Kidney (tissue), 14 donors: Measurements from ENCODE around the gene IL22. TPM values are rescaled to one million over a fixed set of nuclear protein-coding genes. Genes with fewer than 3 reads are reported as not detected.

Experiments
- DNase-seq, 5 donors: peaks; one replicate each; pipeline ENCODE4 v3.0.0-alpha.2; 2013 to 2020
- FAIRE-seq: peaks from 2 replicates; lab custom pipeline; 2012; peaks lifted over from hg19 to GRCh38; lab: Jason Lieb, UNC
- H3K27ac ChIP-seq, 2 donors: one replicate each; pipeline ENCODE4 v1.7.0; 2013; ENCODE audit warnings: low read depth in 2 of 2, low read length in 2 of 2, inconsistent platforms in 1 of 2
- H3K27me3 ChIP-seq: one replicate; pipeline ENCODE4 v1.7.1; 2013; ENCODE audit warnings: low read length, inconsistent platforms; ENCODE audit not compliant: control insufficient read depth, insufficient read depth
- H3K36me3 ChIP-seq, 3 donors: one replicate each; pipeline versions ENCODE4 v1.7.0 to v1.7.1; 2013; ENCODE audit warnings: low read length in 3 of 3, control low read depth in 1 of 3, inconsistent platforms in 1 of 3; ENCODE audit not compliant: insufficient read depth in 3 of 3, control insufficient read depth in 2 of 3
- H3K4me1 ChIP-seq, 3 donors: one replicate each; pipeline versions ENCODE4 v1.7.0 to v1.7.1; 2013; ENCODE audit warnings: low read length in 3 of 3, inconsistent platforms in 1 of 3, low read depth in 1 of 3; ENCODE audit not compliant: control insufficient read depth in 2 of 3, insufficient read depth in 2 of 3
- H3K4me3 ChIP-seq, 3 donors: one replicate each; pipeline versions ENCODE4 v1.7.0 to v1.8.1; 2013; ENCODE audit warnings: low read length in 3 of 3, control low read depth in 1 of 3, inconsistent platforms in 1 of 3
- H3K9ac ChIP-seq, 3 donors: one replicate each; pipeline versions ENCODE4 v1.7.0 to v1.7.1; 2013; ENCODE audit warnings: low read length in 3 of 3, control low read depth in 1 of 3, inconsistent platforms in 1 of 3
- H3K9me3 ChIP-seq, 3 donors: one replicate each; pipeline versions ENCODE4 v1.7.0 to v1.7.1; 2013; ENCODE audit warnings: low read length in 3 of 3, control low read depth in 1 of 3, inconsistent platforms in 1 of 3; ENCODE audit not compliant: control insufficient read depth in 2 of 3, insufficient read depth in 1 of 3
- CTCF ChIP-seq: IDR thresholded peaks from 3 replicates; pipeline ENCODE4 v1.5.1; 2012; ENCODE audit warnings: mild to moderate bottlenecking, moderate library complexity, borderline replicate concordance; ENCODE audit not compliant: insufficient read depth; ENCODE audit errors: extremely low read depth
- intact Hi-C: fragments of 100-400 bp; cut with DNase I; formaldehyde crosslinking; loops from one replicate; pipeline ENCODE4 v1.11.1; 2022
- polyA plus RNA-seq: library from polyadenylated mRNA; stranded (reverse); fragments of 350-450 nt; fragmentation: Illumina TruSeq; extraction: RNeasy Lipid Tissue Mini Kit (QIAGEN cat#74804); gene quantifications from one replicate; pipeline ENCODE4 v1.2.3, GENCODE V29; 2014; ENCODE audit warnings: low read depth, low replicate concordance; ENCODE audit not compliant: insufficient read depth
- total RNA-seq: library from RNA; stranded (reverse); fragmentation: NEBNext Ultra II Directional; extraction: Animal tissue kit (Norgen Biotek cat#: 25700); gene quantifications from one replicate; pipeline ENCODE4 v1.2.1, GENCODE V29; 2021
- donor health status: control.
- donor health status: control.
- donor health status: control.
- donor health status: control.
- donor health status: control.
- donor health status: DM: yes; HTN: yes; CAD: no.
- donor health status: Normal renal cell carcinoma (clear cell type).

The IL22 gene
- total and polyA plus RNA-seq, 2 donors from 2014 or later, result not detected

DNA sequence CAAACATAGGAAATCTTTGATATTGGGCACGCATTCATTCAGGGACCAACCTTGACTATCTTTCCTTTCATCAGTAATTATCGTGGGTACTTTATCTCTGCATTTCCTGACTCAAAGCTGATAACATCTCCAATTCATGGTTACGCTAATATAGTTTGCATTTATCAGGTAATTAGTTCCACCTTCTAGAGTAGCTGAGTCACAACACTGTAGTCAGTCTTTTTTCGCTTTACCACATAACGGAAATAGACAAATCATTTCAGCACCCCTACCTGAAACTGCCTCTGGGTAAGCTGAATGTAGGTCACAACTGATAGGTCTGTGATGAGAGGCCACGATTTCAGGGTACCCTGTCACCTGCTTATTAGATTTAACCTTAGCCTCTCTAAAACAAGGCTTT, 36.7 kb upstream of the IL22 start:
- H3K36me3 ChIP-seq, result no peaks in the 10 kb centered on the region
- no peak for TF ChIP-seq CTCF
- H3K4me3 ChIP-seq, result no peak overlapping the region
- no peaks in the 10 kb centered on the region for H3K9me3 ChIP-seq
- no peaks in the 10 kb centered on the region for H3K4me1 ChIP-seq
- intact Hi-C loops, result no loop called here
- DNase-seq (no peak), FAIRE-seq (no peak)
- H3K9ac ChIP-seq, result no peak overlapping the region
- H3K27ac ChIP-seq, result no peak overlapping the region
- no peaks in the 10 kb centered on the region for H3K27me3 ChIP-seq

DNA sequence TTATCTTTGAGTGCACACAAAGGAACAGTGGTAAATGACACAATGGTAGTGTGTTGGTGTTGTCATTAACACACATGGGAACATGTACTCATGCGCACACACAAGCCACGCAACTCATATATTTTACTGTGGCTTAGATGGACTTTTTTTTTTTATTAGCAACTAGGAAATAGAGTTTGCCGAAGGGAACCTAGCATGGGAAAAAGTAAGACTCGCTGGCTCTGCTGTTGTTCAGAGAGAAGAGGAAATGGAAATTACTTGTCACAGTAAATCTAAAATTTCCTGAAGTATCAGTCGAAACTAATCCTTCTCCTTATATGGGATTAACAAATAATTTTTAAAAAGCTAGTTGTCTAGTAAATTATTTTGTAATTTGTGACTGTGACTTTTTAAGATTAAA, 33.7 kb upstream of the IL22 start:
- H3K36me3 ChIP-seq, result no peaks in the 10 kb centered on the region
- H3K4me3 ChIP-seq, result no peak overlapping the region
- FAIRE-seq (no peak), DNase-seq (peak in 1 of 5 donors; percentile 26)
- H3K9ac ChIP-seq, result no peak overlapping the region
- intact Hi-C loops, result no loop called here
- no peaks in the 10 kb centered on the region for H3K9me3 ChIP-seq
- no peaks in the 10 kb centered on the region for H3K4me1 ChIP-seq
- TF ChIP-seq CTCF, result no peak
- H3K27me3 ChIP-seq, result no peaks in the 10 kb centered on the region
- H3K27ac ChIP-seq, result no peak overlapping the region

DNA sequence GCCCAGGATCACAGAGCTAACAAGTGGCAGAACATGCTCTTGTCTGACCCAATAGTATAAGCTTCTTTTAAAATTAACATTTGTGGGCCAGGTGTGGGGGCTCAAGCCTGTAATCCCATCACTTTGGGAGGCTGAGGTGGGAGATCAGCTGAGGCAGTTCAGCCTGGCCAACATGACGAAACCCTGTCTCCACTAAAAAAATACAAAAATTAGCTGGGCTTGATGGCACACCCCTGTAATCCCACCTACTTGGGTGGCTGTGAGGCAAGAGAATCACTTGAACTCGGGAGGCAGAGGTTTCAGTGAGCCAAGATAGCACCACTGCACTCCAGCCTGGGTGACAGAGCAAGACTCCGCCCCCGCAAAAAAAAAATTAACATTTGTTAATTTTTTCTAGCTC, 33.0 kb upstream of the IL22 start:
- Histone ChIP-seq H3K36me3 (no peaks in the 10 kb centered on the region), H3K27ac (no peak overlapping the region), H3K27me3 (no peaks in the 10 kb centered on the region), H3K4me3 (no peak overlapping the region), H3K9me3 (no peaks in the 10 kb centered on the region), H3K4me1 (no peaks in the 10 kb centered on the region), H3K9ac (no peak overlapping the region)
- TF ChIP-seq CTCF, result no peak
- FAIRE-seq, result no peak
- DNase-seq, result no peak
- intact Hi-C loops, result no loop called here

DNA sequence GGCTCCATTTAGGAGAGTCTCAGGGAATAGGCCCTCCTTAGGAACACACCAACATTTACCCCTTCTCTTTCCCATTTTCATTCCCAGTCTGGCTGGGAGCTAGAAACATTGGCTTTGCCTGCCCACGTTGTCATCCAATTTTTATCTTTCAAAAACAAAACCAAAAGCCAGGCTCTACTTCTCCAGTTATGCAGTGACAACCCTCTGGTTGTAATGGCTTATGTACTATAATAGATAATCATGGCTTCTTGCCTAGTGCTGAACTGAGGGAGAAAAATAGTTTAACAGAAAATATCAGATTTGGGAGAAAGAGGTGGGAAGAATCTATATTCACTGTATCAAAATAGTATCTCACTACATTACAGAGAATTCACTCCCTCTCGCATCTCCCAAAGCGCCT, 32.1 kb upstream of the IL22 start:
- no peaks in the 10 kb centered on the region for H3K36me3 ChIP-seq
- TF ChIP-seq CTCF, result no peak
- no peak overlapping the region for H3K27ac ChIP-seq
- no peaks in the 10 kb centered on the region for H3K4me1 ChIP-seq
- DNase-seq (no peak), FAIRE-seq (no peak)
- no peaks in the 10 kb centered on the region for H3K27me3 ChIP-seq
- H3K9me3 ChIP-seq, result no peaks in the 10 kb centered on the region
- H3K4me3 ChIP-seq, result no peak overlapping the region
- intact Hi-C loops, result no loop called here
- H3K9ac ChIP-seq, result no peak overlapping the region
